Neuronal stem cell (in vitro differentiated cells): ENCODE data around the gene SULT1C4.

Experiments
- DNase-seq: peaks from one replicate; pipeline ENCODE4 v3.0.0-alpha.2; 2013; ENCODE audit warnings: low spot score
- H2AFZ ChIP-seq: one replicate; pipeline ENCODE4 v1.6.1; 2013; ENCODE audit warnings: mild to moderate bottlenecking, low read length, inconsistent platforms
- H2AK5ac ChIP-seq: 2 replicates; pipeline ENCODE4 v1.6.1; 2013; ENCODE audit warnings: low read depth, mild to moderate bottlenecking, inconsistent platforms, low read length, moderate library complexity, mixed read lengths
- H2BK120ac ChIP-seq: 2 replicates; pipeline ENCODE4 v1.6.1; 2013; ENCODE audit warnings: low read depth, mild to moderate bottlenecking, inconsistent platforms, low read length, moderate library complexity, mixed read lengths
- H2BK12ac ChIP-seq: one replicate; pipeline ENCODE4 v1.6.1; 2013; ENCODE audit warnings: low read length, inconsistent platforms
- H2BK15ac ChIP-seq: 2 replicates; pipeline ENCODE4 v1.6.1; 2013; ENCODE audit warnings: mild to moderate bottlenecking, low read length, inconsistent platforms, mixed read lengths
- H2BK5ac ChIP-seq: one replicate; pipeline ENCODE4 v1.6.1; 2013; ENCODE audit warnings: inconsistent platforms, mild to moderate bottlenecking, low read length, moderate library complexity
- H3K14ac ChIP-seq: one replicate; pipeline ENCODE4 v1.6.1; 2013; ENCODE audit warnings: low read length, inconsistent platforms
- H3K18ac ChIP-seq: 2 replicates; pipeline ENCODE4 v1.6.1; 2013; ENCODE audit warnings: low read length, inconsistent platforms
- H3K23ac ChIP-seq: 2 replicates; pipeline ENCODE4 v1.6.1; 2013; ENCODE audit warnings: low read depth, mild to moderate bottlenecking, mixed read lengths, low read length, inconsistent platforms; ENCODE audit not compliant: poor library complexity
- H3K27ac ChIP-seq: replicated peaks from 3 replicates; pipeline ENCODE4 v1.5.1; 2013; ENCODE audit warnings: low read length, inconsistent platforms
- H3K27me3 ChIP-seq, 3 experiments: 2 replicates each; pipeline ENCODE4 v1.6.1; 2013; ENCODE audit warnings: low read length in 3 of 3, mild to moderate bottlenecking in 2 of 3, inconsistent platforms in 1 of 3, low read depth in 1 of 3, mixed read lengths in 1 of 3, moderate library complexity in 1 of 3; ENCODE audit not compliant: control insufficient read depth in 3 of 3, insufficient read depth in 3 of 3
- H3K36me3 ChIP-seq, 2 donors: replicated peaks in 1 of 2; 2 replicates each; pipeline ENCODE4 v1.6.1; 2013; ENCODE audit warnings: low read length in 2 of 2; ENCODE audit not compliant: control insufficient read depth in 2 of 2, insufficient read depth in 2 of 2
- H3K4ac ChIP-seq: 2 replicates; pipeline ENCODE4 v1.6.1; 2013; ENCODE audit warnings: inconsistent platforms, mild to moderate bottlenecking, low read length, moderate library complexity
- H3K4me1 ChIP-seq, 2 donors: 1 replicate in 1 of 2; 2 replicates in 1 of 2; pipeline ENCODE4 v1.6.1; 2013; ENCODE audit warnings: low read length in 2 of 2, low read depth in 1 of 2; ENCODE audit not compliant: control insufficient read depth in 2 of 2, insufficient read depth in 1 of 2
- H3K4me2 ChIP-seq: one replicate; pipeline ENCODE4 v1.6.1; 2013; ENCODE audit warnings: mild to moderate bottlenecking, low read length, inconsistent platforms; ENCODE audit not compliant: insufficient read depth, poor library complexity, severe bottlenecking
- H3K4me3 ChIP-seq, 2 donors: 2 replicates each; pipeline ENCODE4 v1.5.1; 2013; ENCODE audit warnings: low read length in 2 of 2, mild to moderate bottlenecking in 2 of 2, inconsistent platforms in 1 of 2, moderate library complexity in 1 of 2
- H3K79me1 ChIP-seq: one replicate; pipeline ENCODE4 v1.6.1; 2013; ENCODE audit warnings: low read depth, mild to moderate bottlenecking, inconsistent platforms, low read length, moderate library complexity
- H3K9ac ChIP-seq: one replicate; pipeline ENCODE4 v1.6.1; 2013; ENCODE audit warnings: mild to moderate bottlenecking, low read depth, low read length, inconsistent platforms; ENCODE audit not compliant: poor library complexity
- H3K9me3 ChIP-seq, 2 donors: replicated peaks in 1 of 2; 2 replicates each; pipeline versions ENCODE3 to v1.6.1; 2013; ENCODE audit warnings: low read length in 2 of 2, mild to moderate bottlenecking in 2 of 2, inconsistent platforms in 1 of 2, low read depth in 1 of 2, mixed read lengths in 1 of 2, moderate library complexity in 1 of 2; ENCODE audit not compliant: control insufficient read depth in 2 of 2, insufficient read depth in 1 of 2
- H4K8ac ChIP-seq: one replicate; pipeline ENCODE4 v1.6.1; 2013; ENCODE audit warnings: low read depth, mild to moderate bottlenecking, inconsistent platforms, low read length, moderate library complexity
- H4K91ac ChIP-seq: one replicate; pipeline ENCODE4 v1.6.1; 2013; ENCODE audit warnings: low read length, low read depth, mild to moderate bottlenecking, inconsistent platforms; ENCODE audit not compliant: poor library complexity
- WGBS, 2 donors: extraction: QIAGEN DNeasy Blood & Tissue Kit; methylation state at CpG; one replicate each; pipeline ENCODE4 v1.1.7; 2013; ENCODE audit warnings: missing lambda C conversion rate in 2 of 2, mixed read lengths in 1 of 2; ENCODE audit not compliant: insufficient read length in 2 of 2, insufficient replicate concordance in 1 of 2; ENCODE audit errors: extremely low coverage in 2 of 2; 5-methylcytosine and 5-hydroxymethylcytosine counted together

The SULT1C4 gene

DNA sequence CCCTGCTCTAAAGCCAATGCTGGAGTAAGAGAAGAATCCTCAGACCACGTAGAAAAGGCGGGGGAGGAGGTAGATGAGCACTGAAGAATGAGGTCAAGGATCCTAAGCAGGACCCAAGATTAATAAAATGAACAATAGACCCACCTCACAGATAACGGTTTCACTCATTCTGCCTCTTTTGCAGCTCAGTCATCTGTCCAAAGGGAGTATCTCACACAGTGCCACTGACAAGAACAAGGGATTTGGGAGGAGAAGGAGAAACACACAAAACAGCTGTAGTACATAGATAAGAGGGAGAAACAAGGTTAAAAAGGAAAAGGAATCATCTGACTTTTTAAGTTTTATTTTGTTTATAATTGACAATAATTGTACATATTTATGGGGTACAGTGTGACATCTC, 30.9 kb upstream of the SULT1C4 start:
- Histone ChIP-seq H4K8ac (no peak overlapping the region), H3K27ac (no peak overlapping the region), H2AK5ac (no peak overlapping the region), H3K9me3 (no peaks in the 10 kb centered on the region), H3K9ac (no peak overlapping the region), H2BK120ac (no peak overlapping the region), H3K79me1 (no peaks in the 10 kb centered on the region), H3K36me3 (no peaks in the 10 kb centered on the region), H3K18ac (no peak overlapping the region), H3K4me2 (no peak overlapping the region), H3K23ac (no peak overlapping the region), H2BK15ac (no peak overlapping the region), H2AFZ (no peak overlapping the region), H3K4me1 (no peaks in the 10 kb centered on the region), H3K4me3 (no peak overlapping the region), H3K14ac (no peak overlapping the region), H3K27me3 (peaks cover 0 to 30% (median 0%) of the 10 kb centered on the region in 3 experiments), H4K91ac (no peak overlapping the region), H2BK12ac (no peak overlapping the region), H3K4ac (no peak overlapping the region), H2BK5ac (no peak overlapping the region)
- no CpG with 5 or more reads among the region's 3 CpGs for WGBS, 2 donors
- DNase-seq: no peak

DNA sequence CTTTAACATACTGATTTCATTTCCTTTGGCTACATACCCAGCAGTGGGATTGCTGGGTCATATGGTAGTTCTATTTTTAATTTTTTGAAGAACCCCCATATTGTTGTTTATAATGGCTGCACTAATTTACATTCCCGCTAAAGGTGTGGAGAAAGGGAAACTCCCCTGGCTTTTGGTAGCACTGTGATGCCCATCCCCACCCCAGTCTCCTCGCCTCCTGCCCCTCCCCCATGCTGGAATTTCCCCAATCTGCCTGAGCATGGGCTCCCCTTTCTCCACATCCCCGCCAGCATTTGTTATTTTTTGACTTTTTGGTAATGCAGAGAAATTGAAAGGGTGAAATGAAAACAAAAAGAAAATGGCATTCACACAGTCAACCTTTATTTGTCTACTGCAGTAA, 30.0 kb upstream of the SULT1C4 start:
- Histone ChIP-seq H3K27ac (no peak overlapping the region), H3K27me3 (peaks cover 0 to 30% (median 0%) of the 10 kb centered on the region in 3 experiments), H2BK5ac (no peak overlapping the region), H3K14ac (no peak overlapping the region), H3K4me1 (no peaks in the 10 kb centered on the region), H3K4ac (no peak overlapping the region), H3K9me3 (no peaks in the 10 kb centered on the region), H2BK120ac (no peak overlapping the region), H3K79me1 (no peaks in the 10 kb centered on the region), H3K4me2 (no peak overlapping the region), H3K4me3 (no peak overlapping the region), H3K23ac (no peak overlapping the region), H2AFZ (no peak overlapping the region), H3K18ac (no peak overlapping the region), H2AK5ac (no peak overlapping the region), H4K91ac (no peak overlapping the region), H2BK15ac (no peak overlapping the region), H3K36me3 (no peaks in the 10 kb centered on the region), H2BK12ac (no peak overlapping the region), H3K9ac (no peak overlapping the region), H4K8ac (no peak overlapping the region)
- no CpG with 5 or more reads among the region's 3 CpGs for WGBS, 2 donors
- no peak for DNase-seq

DNA sequence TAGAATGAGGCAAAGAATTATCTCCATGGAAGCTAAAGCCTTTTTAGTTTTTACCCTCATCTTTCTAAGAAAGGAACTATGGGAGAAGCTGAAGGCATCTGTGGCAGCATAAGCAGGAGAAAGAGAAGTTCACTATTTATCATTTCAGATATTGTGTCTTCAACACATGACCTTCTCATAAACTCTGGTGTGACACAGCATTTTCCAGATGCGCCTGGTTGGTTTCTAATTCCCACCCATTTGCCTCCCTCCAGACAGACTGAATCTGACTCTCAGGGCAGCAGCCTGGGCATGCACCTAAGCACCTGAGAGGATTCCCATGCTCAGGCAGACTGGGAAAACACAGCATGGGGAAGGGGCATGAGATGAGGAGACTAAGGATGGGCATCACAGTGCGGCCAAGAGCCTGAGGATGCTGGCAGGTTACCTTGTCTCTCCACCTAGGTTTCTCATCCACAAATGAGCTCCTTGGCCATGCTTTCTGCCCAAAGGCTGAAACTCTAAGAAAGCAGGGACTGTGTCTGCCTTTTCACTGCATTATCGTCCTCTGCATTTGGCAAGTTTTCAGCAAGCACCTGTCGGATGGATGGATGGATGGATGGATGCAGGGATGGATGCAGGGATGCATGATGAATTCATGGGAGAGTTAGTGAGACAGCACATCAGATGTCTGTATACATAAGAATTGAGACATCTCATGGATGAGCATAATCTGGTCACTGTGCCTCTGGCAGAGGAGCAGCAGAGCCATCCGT, 28.8 kb upstream of the SULT1C4 start:
- H3K4ac ChIP-seq: no peak overlapping the region
- no peaks in the 10 kb centered on the region for H3K9me3 ChIP-seq
- no peak overlapping the region for H3K9ac ChIP-seq
- H3K18ac ChIP-seq: no peak overlapping the region
- no peak overlapping the region for H3K4me2 ChIP-seq
- no peak overlapping the region for H2BK12ac ChIP-seq
- no peak for DNase-seq
- no peak overlapping the region for H2BK15ac ChIP-seq
- no peak overlapping the region for H2AFZ ChIP-seq
- H3K4me1 ChIP-seq: no peaks in the 10 kb centered on the region
- no peaks in the 10 kb centered on the region for H3K79me1 ChIP-seq
- H3K23ac ChIP-seq: no peak overlapping the region
- H3K36me3 ChIP-seq: no peaks in the 10 kb centered on the region
- no peak overlapping the region for H4K91ac ChIP-seq
- no peak overlapping the region for H3K4me3 ChIP-seq
- H2BK5ac ChIP-seq: no peak overlapping the region
- no peak overlapping the region for H3K27ac ChIP-seq
- no peak overlapping the region for H3K14ac ChIP-seq
- H2BK120ac ChIP-seq: no peak overlapping the region
- no peak overlapping the region for H2AK5ac ChIP-seq
- peaks cover 0 to 30% (median 0%) of the 10 kb centered on the region in 3 experiments for H3K27me3 ChIP-seq
- no CpG with 5 or more reads among the region's 5 CpGs for WGBS, 2 donors
- H4K8ac ChIP-seq: no peak overlapping the region

GRCh38 chr2:108349571-108349928, 28.2 kb upstream of the SULT1C4 start:
- H3K4me2 ChIP-seq: no peak overlapping the region
- H3K4me3 ChIP-seq: no peak overlapping the region
- H3K9me3 ChIP-seq: no peaks in the 10 kb centered on the region
- H3K4ac ChIP-seq: no peak overlapping the region
- H3K14ac ChIP-seq: no peak overlapping the region
- no peak overlapping the region for H4K91ac ChIP-seq
- no peaks in the 10 kb centered on the region for H3K79me1 ChIP-seq
- H2BK15ac ChIP-seq: no peak overlapping the region
- H2BK5ac ChIP-seq: no peak overlapping the region
- H2AK5ac ChIP-seq: no peak overlapping the region
- no peaks in the 10 kb centered on the region for H3K36me3 ChIP-seq
- H3K4me1 ChIP-seq: no peaks in the 10 kb centered on the region
- H3K27me3 ChIP-seq: peaks cover 0 to 35% (median 0%) of the 10 kb centered on the region in 3 experiments
- H3K27ac ChIP-seq: no peak overlapping the region
- H2AFZ ChIP-seq: no peak overlapping the region
- no CpG with 5 or more reads among the region's 2 CpGs for WGBS, 2 donors
- no peak overlapping the region for H3K23ac ChIP-seq
- H4K8ac ChIP-seq: no peak overlapping the region
- DNase-seq: no peak
- H3K18ac ChIP-seq: no peak overlapping the region
- H2BK120ac ChIP-seq: no peak overlapping the region
- H3K9ac ChIP-seq: no peak overlapping the region
- H2BK12ac ChIP-seq: no peak overlapping the region
